AG09309 (cell line): ENCODE data around the gene DHX9.

Experiments
- DNase-seq: peaks from one replicate; pipeline ENCODE4 v3.0.0-alpha.2; 2010; ENCODE audit warnings: low read depth
- H3K4me3 ChIP-seq: 2 replicates; pipeline ENCODE4 v1.5.1; 2011; ENCODE audit warnings: mild to moderate bottlenecking, low read depth, low read length, moderate library complexity; ENCODE audit not compliant: control insufficient read depth
- TF ChIP-seq, protein P1 (sequence below): IDR thresholded peaks from 2 replicates; pipeline ENCODE4 v1.5.1; 2011; ENCODE audit warnings: mild to moderate bottlenecking, low read depth, low read length, inconsistent platforms; ENCODE audit not compliant: insufficient read depth, control insufficient read depth; ENCODE audit errors: missing control alignments

Gene DHX9

DNA sequence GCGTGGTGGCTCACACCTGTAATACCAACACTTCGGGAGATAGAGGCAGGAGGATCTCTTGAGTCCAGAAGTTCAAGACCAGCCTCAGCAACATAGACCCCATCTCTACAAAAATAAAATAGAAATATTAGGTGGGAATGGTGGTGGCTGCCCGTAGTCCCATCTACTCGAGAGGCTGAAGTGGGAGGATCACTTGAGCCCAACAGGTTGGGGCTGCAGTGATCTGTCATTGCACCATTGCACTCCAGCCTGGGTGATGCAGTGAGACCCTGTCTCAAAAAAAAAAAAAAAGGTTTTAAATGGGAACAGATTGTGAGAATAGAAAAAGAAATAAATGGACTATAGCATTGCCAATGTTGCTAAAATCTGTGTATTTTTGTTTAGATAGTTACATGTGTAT lies 11.2 kb downstream of the DHX9 start:
- TF ChIP-seq, protein P1, sequence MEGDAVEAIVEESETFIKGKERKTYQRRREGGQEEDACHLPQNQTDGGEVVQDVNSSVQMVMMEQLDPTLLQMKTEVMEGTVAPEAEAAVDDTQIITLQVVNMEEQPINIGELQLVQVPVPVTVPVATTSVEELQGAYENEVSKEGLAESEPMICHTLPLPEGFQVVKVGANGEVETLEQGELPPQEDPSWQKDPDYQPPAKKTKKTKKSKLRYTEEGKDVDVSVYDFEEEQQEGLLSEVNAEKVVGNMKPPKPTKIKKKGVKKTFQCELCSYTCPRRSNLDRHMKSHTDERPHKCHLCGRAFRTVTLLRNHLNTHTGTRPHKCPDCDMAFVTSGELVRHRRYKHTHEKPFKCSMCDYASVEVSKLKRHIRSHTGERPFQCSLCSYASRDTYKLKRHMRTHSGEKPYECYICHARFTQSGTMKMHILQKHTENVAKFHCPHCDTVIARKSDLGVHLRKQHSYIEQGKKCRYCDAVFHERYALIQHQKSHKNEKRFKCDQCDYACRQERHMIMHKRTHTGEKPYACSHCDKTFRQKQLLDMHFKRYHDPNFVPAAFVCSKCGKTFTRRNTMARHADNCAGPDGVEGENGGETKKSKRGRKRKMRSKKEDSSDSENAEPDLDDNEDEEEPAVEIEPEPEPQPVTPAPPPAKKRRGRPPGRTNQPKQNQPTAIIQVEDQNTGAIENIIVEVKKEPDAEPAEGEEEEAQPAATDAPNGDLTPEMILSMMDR: no peak
- DNase-seq: no peak
- H3K4me3 ChIP-seq: no peak overlapping the region

DNA sequence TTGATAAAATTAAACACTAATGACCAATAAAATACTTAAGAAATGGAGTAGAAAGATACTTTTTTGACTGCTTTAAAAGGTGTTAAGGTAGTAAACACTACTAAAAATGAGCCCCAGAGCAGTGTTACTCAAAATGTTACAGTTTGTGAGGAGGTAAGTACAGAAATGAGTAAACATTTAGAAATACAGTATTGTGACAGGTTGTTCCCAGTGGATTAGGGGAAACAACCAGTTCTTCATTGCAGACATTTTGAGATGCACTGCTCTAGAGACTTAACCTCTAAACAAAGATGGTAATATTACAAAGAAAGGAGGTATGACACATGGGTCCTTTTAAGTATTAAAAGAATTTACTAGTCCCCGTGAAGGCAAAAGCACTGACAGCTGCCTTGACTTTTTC lies 12.7 kb downstream of the DHX9 start:
- TF ChIP-seq, protein P1: no peak
- no peak for DNase-seq
- no peak overlapping the region for H3K4me3 ChIP-seq

DNA sequence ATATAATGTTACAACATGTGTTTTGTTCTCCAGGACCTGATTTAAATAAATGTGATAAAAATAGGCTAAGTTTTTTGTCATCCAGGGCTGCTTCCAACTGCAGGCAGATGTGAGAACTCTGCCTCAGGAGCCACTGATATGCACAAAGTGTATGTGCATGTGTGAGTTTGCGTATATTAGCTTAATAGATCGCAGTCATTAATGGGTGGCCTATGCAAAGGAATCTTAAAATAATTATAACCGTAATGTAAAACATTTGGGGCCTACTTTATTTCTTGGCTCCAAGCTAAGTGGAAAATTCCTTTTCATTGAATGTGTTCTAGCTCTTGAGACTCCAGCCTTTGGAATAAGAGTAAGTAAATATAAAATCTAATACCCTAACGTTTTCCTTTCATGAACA lies 16.8 kb downstream of the DHX9 start:
- TF ChIP-seq, protein P1: no peak
- DNase-seq: no peak
- H3K4me3 ChIP-seq: no peak overlapping the region

DNA sequence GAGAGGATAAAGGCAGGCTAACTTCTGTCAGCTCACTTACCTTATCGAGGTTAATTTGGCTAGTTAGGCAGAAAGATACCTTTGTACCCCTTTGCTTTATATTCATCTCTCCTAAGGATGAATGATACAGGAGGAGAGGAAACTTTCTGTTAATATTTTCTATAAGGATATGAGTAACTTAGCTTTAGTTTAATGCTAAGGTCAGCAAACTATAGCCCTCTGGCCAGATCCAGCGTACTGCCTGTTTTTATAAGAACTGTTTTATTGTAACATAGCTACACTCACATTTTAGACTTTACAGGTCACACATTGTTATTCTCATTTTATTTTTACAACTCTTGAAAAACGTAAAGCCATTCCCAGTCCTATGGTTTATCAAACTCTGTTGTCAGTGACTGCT lies 18.1 kb downstream of the DHX9 start:
- no peak for DNase-seq
- no peak overlapping the region for H3K4me3 ChIP-seq
- TF ChIP-seq, protein P1: no peak

DNA sequence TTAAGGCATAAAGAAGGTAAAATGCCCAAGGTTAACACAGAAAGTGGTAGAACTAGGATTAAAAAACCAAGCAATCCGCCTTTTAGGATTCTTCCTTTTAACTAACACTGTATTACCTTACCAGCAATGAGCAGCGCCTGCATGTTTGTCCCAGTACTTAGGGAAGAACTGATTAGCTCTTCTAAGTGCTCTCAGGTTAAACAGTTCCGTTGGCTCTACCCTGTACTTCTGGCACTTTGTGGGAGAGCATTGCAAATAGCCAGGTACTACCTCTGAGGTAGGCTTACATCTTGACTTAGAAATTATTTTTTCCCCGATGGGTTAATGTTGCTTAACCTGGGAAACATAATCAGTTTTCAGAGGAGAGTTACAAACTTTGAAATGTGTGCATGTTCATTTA lies 21.5 kb downstream of the DHX9 start:
- TF ChIP-seq, protein P1: no peak
- H3K4me3 ChIP-seq: no peak overlapping the region
- no peak for DNase-seq

DNA sequence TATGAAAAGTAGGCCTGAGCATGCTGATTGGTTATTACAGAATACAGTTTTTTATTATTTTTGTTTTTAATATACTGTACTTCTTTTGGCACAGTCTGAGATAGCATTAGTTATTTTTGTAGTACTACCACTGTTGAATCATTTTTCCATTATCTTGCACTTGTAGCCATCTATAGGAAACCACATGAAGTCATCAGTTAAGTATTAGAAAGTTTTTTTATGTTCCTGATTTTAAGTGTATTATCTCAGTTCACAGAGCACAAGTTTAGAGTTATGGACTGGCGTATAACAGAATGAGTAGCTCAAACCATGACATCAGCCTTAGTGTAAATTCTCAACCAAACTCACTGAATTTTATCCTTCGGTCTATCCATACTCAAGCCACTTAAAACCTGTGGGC lies 22.8 kb downstream of the DHX9 start:
- no peak for DNase-seq
- H3K4me3 ChIP-seq: no peak overlapping the region
- TF ChIP-seq, protein P1: no peak

DNA sequence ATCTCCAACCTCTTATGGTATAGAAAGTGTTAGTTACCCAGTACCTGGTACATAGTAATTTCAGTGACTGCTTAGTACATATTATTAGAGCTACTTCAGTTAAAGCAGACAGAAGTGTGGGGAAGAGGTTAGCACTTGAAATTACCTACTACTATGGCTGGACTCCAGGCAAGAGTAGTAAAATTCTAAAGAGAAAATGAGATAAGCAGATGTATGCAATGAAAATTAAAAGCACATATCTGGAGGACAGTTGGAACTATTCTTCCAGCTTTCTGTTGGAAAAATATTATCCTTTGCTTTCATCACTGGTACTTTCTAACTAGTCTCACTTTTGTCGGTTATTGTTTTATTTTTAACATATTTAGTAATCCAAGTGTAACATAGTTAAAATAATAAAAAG lies 23.7 kb downstream of the DHX9 start:
- TF ChIP-seq, protein P1: no peak
- no peak for DNase-seq
- H3K4me3 ChIP-seq: no peak overlapping the region
